Transverse colon (tissue), 4 donors: ENCODE measurements around the gene MCUR1. TPM values are rescaled to one million over a fixed set of nuclear protein-coding genes. Genes with fewer than 3 reads are reported as not detected.
A peak's percentile ranks its signal among the peaks of the same experiment; 100 is the strongest.

Source experiments
- DNase-seq: peaks from one replicate; pipeline ENCODE4 v3.0.0-alpha.2; 2019
- H3K27ac ChIP-seq, 4 donors: fragments of 200-600 bp; sonication (generic); 2 replicates each; pipeline ENCODE4 v1.5.1; 2016 to 2018; ENCODE audit warnings: inconsistent platforms in 4 of 4
- H3K27me3 ChIP-seq: fragments of 200-600 bp; sonication (generic); 2 replicates; pipeline ENCODE4 v1.5.1; 2017; ENCODE audit warnings: inconsistent platforms
- H3K36me3 ChIP-seq, 4 donors: fragments of 200-600 bp; sonication (generic); 2 replicates each; pipeline ENCODE4 v1.5.1; 2017 to 2019; ENCODE audit warnings: inconsistent platforms in 4 of 4
- H3K4me1 ChIP-seq, 4 donors: fragments of 200-600 bp; sonication (generic); 2 replicates each; pipeline ENCODE4 v1.5.1; 2017 to 2020; ENCODE audit warnings: inconsistent platforms in 4 of 4
- H3K4me3 ChIP-seq, 4 donors: fragments of 200-600 bp; sonication (generic); 1 replicate in 1 of 4; 2 replicates in 3 of 4; pipeline versions ENCODE4 v1.5.1 to v1.6.1; 2017 to 2019; ENCODE audit warnings: inconsistent platforms in 4 of 4
- H3K9me3 ChIP-seq, 2 donors: fragments of 200-600 bp; sonication (generic); 2 replicates each; pipeline ENCODE4 v1.5.1; 2017 to 2019; ENCODE audit warnings: inconsistent platforms in 2 of 2
- EP300 ChIP-seq: sonication (generic); formaldehyde crosslinking; IDR thresholded peaks from one replicate; pipeline ENCODE4 v1.6.1; 2017; ENCODE audit warnings: antibody characterized with exemption, low read depth
- POLR2A ChIP-seq: fragments of 450-650 bp; IDR thresholded peaks from one replicate; pipeline ENCODE4 v1.6.1; 2016; ENCODE audit warnings: antibody characterized with exemption, mild to moderate bottlenecking, moderate library complexity
- POLR2AphosphoS5 ChIP-seq, 3 donors: sonication (generic); formaldehyde crosslinking; IDR thresholded peaks; one replicate each; pipeline ENCODE4 v1.6.1; 2016; ENCODE audit warnings: antibody characterized with exemption in 3 of 3
- WGBS, 2 donors: methylation state at CpG; one replicate each; pipeline ENCODE4 v1.1.5; 2018; ENCODE audit warnings: low coverage in 1 of 2; 5-methylcytosine and 5-hydroxymethylcytosine counted together
- in situ Hi-C, 4 donors: fragments of 200-750 bp; cut with MboI; loops; one replicate each; pipeline versions ENCODE4 v1.15.0 to v1.15.1; 2017; ENCODE audit warnings: low sequenced_read_pairs in 3 of 4, low pct_ligation_motif_present in 1 of 4, low pct_unique_long_range_greater_than_20kb in 1 of 4
- intact Hi-C: fragments of 100-400 bp; cut with DNase I; formaldehyde crosslinking; loops from one replicate; pipeline ENCODE4 v1.15.1; 2023; ENCODE audit warnings: low total_unique reads
- total RNA-seq, 4 donors: library from RNA; depleted of rRNA; stranded (reverse); fragments of >200 nt; gene quantifications; one replicate each; pipeline ENCODE4 v1.1.0, GENCODE V29; 2016
- TF ChIP-seq, protein P1 (sequence below), 5 experiments: fragments of 200-600 bp in 3 of 5; fragments of 450-650 bp in 2 of 5; sonication (generic) in 3 of 5; IDR thresholded peaks; 1 replicate in 2 of 5; 2 replicates in 3 of 5; pipeline ENCODE4 v1.5.1; 2016 to 2017; ENCODE audit warnings: antibody characterized with exemption in 5 of 5, inconsistent platforms in 3 of 5, mild to moderate bottlenecking in 2 of 5, moderate library complexity in 1 of 5

MCUR1 gene
- total RNA-seq, 4 donors from 2014 or later, result 25.7 to 58.7 (median 31.1) TPM

DNA sequence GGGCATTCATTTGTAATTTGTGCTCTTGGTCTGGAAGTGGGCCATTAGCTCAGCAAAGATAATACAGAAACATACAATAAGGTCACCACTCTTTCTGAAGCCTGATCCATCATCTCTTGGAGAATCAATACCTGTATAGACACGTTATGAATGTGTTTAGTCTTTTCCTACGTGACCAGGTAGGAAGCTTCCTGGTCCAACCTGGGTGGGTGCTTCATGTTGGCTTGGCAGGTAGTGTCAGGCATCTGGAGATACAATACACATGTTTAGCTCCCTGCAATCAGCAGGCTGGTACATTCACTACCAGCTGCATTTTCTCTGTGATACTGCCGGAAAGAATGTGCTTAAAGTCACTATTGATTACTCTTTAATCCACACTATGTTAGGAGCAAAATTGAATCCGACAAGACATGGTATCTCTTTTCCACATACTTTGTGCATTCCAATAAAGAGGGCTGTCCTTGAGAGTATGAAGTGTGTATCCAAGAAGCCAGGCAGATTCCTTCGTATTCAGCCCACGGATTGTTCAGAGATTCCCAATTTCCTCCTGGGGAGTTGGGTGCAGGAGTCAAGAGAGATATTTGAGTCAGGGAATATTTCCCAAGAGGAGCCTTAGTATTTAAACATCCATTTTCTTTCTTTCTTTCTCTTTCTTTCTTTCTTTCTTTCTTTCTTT is 52.9 kb downstream of the MCUR1 start:
- no peaks in the 10 kb centered on the region for H3K36me3 ChIP-seq
- in situ Hi-C loops, result no loop called here
- 80% methylated on average over 4 to 6 of the region's 6 CpGs for WGBS, 2 donors
- H3K4me1 ChIP-seq, result peaks cover 0 to 20% (median 13%) of the 10 kb centered on the region in 4 donors
- intact Hi-C loops, result loop anchor here (10.0 kb wide), 2 partner anchors 47 to 147 kb away; partner anchors contain the start of genes NOL7 and RANBP9
- H3K27ac ChIP-seq, result peak overlapping the region in 3 of 4 donors; percentile 6 to 26 (median 24)
- TF ChIP-seq POLR2A (no peak), POLR2AphosphoS5 (IDR thresholded peaks at IDR 0.05) (no peak), EP300 (no peak)
- TF ChIP-seq, protein P1, sequence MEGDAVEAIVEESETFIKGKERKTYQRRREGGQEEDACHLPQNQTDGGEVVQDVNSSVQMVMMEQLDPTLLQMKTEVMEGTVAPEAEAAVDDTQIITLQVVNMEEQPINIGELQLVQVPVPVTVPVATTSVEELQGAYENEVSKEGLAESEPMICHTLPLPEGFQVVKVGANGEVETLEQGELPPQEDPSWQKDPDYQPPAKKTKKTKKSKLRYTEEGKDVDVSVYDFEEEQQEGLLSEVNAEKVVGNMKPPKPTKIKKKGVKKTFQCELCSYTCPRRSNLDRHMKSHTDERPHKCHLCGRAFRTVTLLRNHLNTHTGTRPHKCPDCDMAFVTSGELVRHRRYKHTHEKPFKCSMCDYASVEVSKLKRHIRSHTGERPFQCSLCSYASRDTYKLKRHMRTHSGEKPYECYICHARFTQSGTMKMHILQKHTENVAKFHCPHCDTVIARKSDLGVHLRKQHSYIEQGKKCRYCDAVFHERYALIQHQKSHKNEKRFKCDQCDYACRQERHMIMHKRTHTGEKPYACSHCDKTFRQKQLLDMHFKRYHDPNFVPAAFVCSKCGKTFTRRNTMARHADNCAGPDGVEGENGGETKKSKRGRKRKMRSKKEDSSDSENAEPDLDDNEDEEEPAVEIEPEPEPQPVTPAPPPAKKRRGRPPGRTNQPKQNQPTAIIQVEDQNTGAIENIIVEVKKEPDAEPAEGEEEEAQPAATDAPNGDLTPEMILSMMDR (IDR thresholded peaks at IDR 0.05), result no peak
- no peaks in the 10 kb centered on the region for H3K27me3 ChIP-seq
- H3K4me3 ChIP-seq, result no peak overlapping the region
- no peak for DNase-seq
- H3K9me3 ChIP-seq, result no peaks in the 10 kb centered on the region

DNA sequence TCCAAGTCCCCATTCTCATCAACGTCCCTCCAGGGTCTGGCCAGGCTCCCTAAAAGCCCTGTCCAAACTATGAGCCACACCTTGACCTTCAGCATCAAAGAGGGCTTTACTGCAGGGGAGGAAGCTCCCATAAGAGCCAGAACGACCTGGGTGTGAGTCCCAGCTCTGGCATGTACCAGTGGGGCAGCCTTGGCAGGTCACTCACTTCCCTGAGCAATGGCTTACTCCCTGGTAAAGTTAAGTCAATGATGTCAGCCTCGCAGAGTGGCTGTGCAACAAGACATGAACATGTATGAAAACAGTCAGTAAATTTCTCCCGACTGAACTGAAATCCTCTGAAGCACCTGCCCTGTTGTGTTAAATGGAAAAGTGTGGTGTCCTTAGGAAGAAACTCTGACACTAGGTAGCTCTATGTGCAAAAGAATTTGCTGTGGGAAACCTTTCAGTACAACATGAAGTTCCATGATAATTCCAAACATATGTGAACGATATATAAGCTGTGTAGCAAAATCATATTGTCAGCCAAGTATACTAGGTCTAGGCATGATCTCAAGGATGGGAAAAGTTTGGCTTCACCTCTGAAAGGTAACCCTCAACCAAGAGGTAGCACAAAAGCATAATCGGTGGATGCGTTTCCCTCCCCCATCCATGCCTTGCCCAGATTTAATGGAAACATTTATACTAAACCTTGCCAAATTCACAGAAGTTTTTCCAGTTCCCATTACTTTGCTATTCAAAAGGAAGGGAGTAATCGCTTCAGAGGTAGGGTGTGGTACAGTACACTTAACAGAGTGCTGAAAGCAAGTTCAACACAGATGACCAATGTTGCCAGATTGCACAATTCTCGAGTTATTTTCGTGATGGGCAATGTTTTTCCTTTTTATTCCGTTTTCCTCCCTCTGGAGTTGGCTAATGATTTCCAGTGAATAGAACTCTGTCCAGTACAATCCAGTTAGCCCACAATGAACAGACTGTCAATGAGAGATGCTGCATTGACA is 53.8 kb downstream of the MCUR1 start:
- Histone ChIP-seq H3K27me3 (no peaks in the 10 kb centered on the region), H3K9me3 (no peaks in the 10 kb centered on the region), H3K27ac (peak overlapping the region in 3 of 4 donors; percentile 6 to 26 (median 24)), H3K36me3 (no peaks in the 10 kb centered on the region), H3K4me1 (peaks cover 0 to 20% (median 13%) of the 10 kb centered on the region in 4 donors), H3K4me3 (no peak overlapping the region)
- intact Hi-C loops, result loop anchor here (10.0 kb wide), 2 partner anchors 46 to 146 kb away; partner anchors contain the start of genes NOL7 and RANBP9
- DNase-seq, result no peak
- in situ Hi-C loops, result no loop called here
- TF ChIP-seq EP300 (no peak), POLR2A (no peak), POLR2AphosphoS5 (IDR thresholded peaks at IDR 0.05) (no peak)
- TF ChIP-seq, protein P1 (IDR thresholded peaks at IDR 0.05), result no peak
- 60 to 66% methylated on average over 9 to 11 of the region's 11 CpGs for WGBS, 2 donors

DNA sequence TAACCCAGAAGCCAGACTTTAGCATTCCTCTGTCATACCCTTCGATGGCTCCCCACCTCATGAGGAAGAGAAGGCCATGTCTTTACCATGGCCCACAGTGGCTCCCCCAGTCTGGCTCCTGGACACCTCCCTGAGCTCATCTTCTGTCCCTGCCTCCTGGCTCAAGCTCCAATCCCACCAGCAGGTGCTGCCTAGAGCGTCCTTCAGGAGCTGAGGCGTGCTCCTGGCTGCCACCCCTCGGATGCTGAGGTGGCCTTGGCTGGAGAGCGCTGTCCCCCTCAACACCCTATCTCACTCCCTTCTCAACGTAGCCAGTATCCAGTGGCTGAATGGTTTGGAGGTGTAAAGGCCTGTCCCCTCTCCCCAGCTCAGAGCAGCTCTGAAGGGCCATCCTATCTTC is 55.3 kb downstream of the MCUR1 start:
- H3K9me3 ChIP-seq, result no peaks in the 10 kb centered on the region
- WGBS, 2 donors, result 91% methylated on average over 6 of the region's 6 CpGs; no CpG with 5 or more reads in 1 of the 2 donors
- in situ Hi-C loops (no loop called here), intact Hi-C loops (no loop called here)
- no peaks in the 10 kb centered on the region for H3K36me3 ChIP-seq
- H3K4me3 ChIP-seq, result no peak overlapping the region
- H3K4me1 ChIP-seq, result peaks cover 0 to 20% (median 13%) of the 10 kb centered on the region in 4 donors
- H3K27me3 ChIP-seq, result no peaks in the 10 kb centered on the region
- DNase-seq, result no peak
- TF ChIP-seq POLR2AphosphoS5 (IDR thresholded peaks at IDR 0.05) (no peak), EP300 (no peak), POLR2A (no peak)
- TF ChIP-seq, protein P1 (IDR thresholded peaks at IDR 0.05), result no peak
- no peak overlapping the region for H3K27ac ChIP-seq

DNA sequence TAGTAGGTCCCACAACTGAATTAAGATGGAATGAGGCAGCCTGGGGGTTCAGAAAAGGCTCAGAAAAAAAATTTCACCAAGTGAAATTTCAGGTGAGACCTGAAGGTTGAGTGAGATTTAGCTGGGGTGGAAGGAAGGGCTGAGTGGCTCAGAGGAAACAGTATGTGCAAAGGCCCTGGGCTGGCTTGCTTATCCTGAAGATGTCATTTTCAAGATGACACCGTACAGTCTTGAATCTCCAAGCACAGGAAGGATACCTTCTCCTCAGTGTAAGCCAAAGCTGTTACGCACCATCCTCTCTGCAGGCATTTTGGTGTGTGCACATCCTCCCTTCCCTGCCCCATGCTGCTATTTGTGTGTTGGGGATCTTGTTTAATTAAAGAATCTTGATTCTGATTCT is 59.7 kb downstream of the MCUR1 start:
- DNase-seq, result no peak
- 90 to 95% methylated on average over 2 of the region's 2 CpGs for WGBS, 2 donors
- Histone ChIP-seq H3K27me3 (no peaks in the 10 kb centered on the region), H3K4me3 (no peak overlapping the region), H3K9me3 (no peaks in the 10 kb centered on the region), H3K4me1 (no peaks in the 10 kb centered on the region), H3K36me3 (no peaks in the 10 kb centered on the region), H3K27ac (no peak overlapping the region)
- no peak for TF ChIP-seq EP300
- TF ChIP-seq, protein P1 (IDR thresholded peaks at IDR 0.05), result no peak
- TF ChIP-seq POLR2A, result no peak
- no peak for TF ChIP-seq POLR2AphosphoS5 (IDR thresholded peaks at IDR 0.05)
- in situ Hi-C loops (no loop called here), intact Hi-C loops (no loop called here)
